GF-D8 (cell line): ENCODE data around the gene UNC45B.
"Not testable (repeated sequence)": the region's sequence is repeated elsewhere in the genome, so short reads cannot be mapped to it uniquely, and the experiment has no call there.

Experiments used
- DNase-seq: peaks from one replicate; lab custom pipeline; 2025; lab: John Stamatoyannopoulos, UW

UNC45B gene

DNA sequence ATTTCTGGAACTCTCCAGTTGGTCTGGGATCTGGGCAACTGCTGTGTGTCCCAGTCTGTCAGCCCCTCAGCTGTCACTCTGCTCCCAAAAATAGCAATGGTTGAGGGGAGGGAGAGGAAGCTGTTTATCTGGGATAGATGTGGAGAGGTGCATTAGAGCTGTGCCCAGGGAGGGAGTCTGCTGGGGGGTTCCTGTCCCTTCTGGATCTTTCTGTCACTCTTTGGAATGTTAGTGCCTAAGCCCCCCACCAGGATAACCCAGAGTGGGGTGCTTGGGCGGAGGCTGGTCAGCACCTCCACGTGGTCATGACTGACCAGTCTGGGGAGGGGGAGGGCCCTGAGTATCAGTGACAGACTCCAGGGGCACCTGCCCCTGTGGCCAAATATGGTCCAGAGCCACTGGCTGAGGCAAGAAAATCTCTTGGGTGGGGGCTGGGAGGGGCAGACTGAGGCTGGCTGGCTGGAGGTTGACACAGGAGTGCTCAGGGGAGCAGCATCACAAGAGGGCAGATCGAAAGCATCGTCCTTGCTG is at the start of gene UNC45B:
Gene UNC45B, plus strand, starts transcription at position 443 of the 531 bp plus-strand sequence. CDS start 447 bp downstream, outside the sequence.
- no peak for DNase-seq

GRCh38 chr17:35099908-35100307 is 47.7 kb upstream of the UNC45B start:
- DNase-seq = no peak

DNA sequence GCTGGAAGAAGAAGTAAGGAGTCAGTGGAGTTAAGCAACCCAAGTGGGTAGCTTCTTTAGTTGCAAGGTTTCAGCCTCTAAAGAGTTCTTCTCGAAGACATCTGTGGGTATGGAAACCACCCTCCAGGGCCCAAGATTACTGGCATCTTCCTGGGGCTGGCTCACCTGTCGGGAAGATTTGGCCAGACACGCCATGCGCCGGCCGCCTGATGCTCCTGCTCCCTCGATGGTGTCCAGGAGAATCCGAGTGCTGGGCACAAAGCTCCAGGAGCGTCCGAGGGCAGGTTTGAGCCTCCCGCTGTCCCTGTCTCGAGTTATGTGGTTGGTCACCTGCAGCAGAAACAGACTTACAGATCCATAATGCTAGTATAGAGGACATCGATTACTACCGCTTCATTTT is 46.6 kb upstream of the UNC45B start:
- DNase-seq = no peak

- no peak for DNase-seq
Observed at GRCh38 chr17:35101725-35102124, 45.9 kb upstream of the UNC45B start.

- DNase-seq = no peak
Observed at GRCh38 chr17:35103271-35103670, 44.3 kb upstream of the UNC45B start.

DNA sequence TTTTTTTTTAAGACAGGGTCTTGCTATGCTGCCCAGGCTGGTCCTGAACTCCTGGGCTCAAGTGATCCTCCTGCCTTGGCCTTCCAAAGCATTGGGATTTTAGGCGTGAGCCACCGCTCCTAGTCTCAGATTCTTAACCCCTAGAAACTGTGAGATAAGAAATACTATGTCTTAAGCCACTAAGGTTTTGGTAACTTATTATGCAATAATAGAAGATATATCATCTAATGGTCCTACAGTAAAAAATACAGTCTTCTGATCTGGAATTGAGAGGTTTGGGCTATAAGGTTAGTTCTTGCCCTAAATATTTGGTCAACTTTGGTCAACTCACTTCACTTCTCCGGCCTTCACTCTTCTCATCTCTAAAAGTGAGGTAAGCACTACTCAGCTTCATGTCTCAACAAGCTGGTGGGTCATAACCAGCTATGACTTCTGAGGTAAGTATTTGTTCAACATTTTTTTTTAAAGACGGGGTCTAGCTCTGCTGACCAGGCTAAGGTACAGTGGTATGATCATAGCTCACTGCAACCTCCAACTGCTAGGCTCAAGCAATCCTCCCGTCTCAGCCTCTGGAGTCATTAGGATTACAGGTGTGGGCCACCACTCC is 42.7 kb upstream of the UNC45B start:
- DNase-seq = no peak

DNA sequence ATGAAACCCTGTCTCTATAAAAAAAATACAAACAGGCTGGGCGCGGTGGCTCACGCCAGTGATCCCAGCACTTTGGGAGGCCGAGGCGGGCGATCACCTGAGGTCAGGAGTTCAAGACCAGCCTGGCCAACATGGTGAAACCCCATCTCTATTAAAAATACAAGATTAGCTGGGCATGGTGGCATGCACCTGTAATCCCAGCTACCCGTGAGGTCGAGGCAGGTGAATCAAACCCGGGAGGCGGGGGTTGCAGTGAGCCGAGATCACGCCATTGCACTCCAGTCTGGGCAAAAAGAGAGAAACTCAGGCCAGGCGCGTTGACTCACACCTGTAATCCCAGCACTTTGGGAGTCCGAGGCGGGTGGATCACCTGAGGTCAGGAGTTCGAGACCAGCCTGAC is 36.8 kb upstream of the UNC45B start:
- not testable (repeated sequence) for DNase-seq

DNA sequence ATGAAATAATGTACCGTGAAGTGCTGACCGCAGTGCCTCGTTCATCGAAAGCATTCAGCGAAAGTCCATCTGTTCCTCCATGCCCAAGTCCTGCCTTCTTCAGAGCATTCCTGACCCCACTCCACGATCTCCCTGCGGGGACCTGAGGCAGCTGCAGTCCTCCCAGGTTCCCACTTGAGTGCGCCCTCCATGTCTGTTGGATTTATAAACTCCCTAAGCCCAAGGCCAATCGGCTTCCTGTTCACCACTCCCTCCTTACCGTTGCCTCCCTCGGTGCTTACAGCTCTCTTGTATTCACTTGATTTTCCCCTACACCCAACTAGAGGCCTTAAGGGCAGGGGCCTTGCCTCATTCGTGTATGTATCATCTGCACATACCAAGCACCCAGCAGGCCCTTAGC is 30.8 kb upstream of the UNC45B start:
- no peak for DNase-seq

DNA sequence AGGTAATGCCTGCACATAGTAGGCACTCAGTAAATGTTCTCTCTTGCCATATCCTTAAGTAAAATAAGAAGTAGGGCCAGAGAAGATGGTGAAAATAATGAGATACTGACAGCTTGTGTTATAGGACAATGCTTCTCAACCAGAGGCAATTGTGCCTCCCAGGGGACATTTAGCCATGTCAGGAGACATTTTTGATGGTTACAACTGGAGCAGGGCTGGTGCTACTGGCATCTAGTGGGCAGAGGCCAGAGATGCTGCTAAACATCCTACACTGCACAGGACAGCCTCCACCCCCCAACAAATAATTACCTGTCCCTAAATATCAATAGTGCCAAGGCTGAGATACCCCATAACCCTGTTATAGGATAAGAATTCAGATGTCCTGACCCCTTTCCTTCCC is 29.6 kb upstream of the UNC45B start:
- DNase-seq = no peak

GRCh38 chr17:35119370-35120165 is 28.0 kb upstream of the UNC45B start, which contains the start of gene RAD51D:
Gene RAD51D, minus strand, starts transcription at chr17:35119860. Its CDS starts 247 bp downstream, at chr17:35119613.
- no peak for DNase-seq

- no peak for DNase-seq
Observed at GRCh38 chr17:35121315-35121714, 26.3 kb upstream of the UNC45B start, which contains the start of gene FNDC8. Gene FNDC8, plus strand, starts transcription at chr17:35121615. Its CDS starts 79 bp downstream, at chr17:35121694.

GRCh38 chr17:35127751-35128514 is 19.7 kb upstream of the UNC45B start:
- no peak for DNase-seq

GRCh38 chr17:35129154-35129972 is 18.3 kb upstream of the UNC45B start:
- no peak for DNase-seq

DNA sequence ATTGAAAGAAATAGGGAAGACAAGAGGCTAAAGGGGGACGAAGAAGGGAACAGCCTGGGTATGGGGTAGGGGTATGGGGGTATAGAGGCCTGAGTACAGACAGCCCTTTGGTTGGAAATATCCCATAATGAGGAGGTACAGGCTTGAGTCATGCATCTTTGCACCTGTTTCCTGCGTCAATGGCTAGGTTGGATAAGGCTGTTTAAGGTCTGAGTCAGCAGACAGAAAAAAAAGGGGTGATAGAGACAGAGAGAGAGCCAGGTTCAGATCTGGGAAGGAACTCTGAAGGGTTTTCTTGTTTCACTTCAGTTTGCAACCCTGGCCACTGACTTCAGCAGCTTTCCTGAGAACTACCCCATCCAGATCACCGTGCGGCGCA is 17.7 kb upstream of the UNC45B start:
- no peak for DNase-seq

DNA sequence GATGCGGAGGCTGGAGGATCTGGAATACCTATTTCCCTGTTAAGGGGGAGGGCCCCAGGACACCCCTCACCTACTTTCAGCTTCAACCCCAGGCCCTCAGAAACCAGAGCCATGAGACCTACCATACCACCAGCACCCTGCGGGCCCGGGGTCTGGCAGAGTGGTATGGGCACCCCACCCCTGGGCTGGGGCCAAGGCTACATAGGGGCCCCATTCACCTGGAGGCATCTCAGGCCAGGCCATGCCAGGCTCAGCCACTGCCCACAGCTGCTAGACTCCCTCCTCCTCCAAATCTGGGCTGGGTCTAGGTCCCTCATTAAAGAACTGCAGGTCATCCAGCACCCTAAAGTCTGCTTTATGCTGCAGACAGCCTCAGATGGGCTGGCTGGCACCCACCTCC is 17.2 kb upstream of the UNC45B start:
- no peak for DNase-seq

GRCh38 chr17:35132099-35132498 is 15.5 kb upstream of the UNC45B start:
- DNase-seq = no peak

GRCh38 chr17:35132816-35133550 is 14.6 kb upstream of the UNC45B start:
- DNase-seq = no peak

DNA sequence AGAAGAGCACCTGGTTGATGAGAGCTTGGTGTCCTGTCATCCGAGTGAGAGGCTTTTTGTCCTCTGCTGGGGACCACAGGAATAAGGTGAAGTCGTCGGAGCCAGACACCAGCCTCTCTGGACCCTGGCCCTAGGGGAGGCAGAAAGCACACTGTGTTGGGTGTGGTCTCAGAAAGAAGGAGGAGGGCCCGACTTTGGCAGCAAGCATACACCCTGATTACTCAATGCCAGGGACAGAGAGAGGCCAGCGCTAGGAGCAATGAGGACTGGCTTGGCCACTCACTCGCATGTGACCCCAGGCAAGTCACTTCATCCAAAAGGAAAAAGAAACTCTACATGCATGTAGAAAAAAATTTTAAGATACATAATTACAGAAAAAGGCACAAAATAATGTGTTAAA is 12.3 kb upstream of the UNC45B start:
- DNase-seq = no peak

GRCh38 chr17:35138218-35138617 is 9.4 kb upstream of the UNC45B start:
- no peak for DNase-seq

GRCh38 chr17:35141681-35142466 is 5.7 kb upstream of the UNC45B start, which contains the start of gene NLE1:
Gene NLE1, minus strand, starts transcription at chr17:35142303. Its CDS starts 28 bp downstream, at chr17:35142275.
- no peak for DNase-seq
